ENCODE data around the gene KDELR3.

The KDELR3 gene

DNA sequence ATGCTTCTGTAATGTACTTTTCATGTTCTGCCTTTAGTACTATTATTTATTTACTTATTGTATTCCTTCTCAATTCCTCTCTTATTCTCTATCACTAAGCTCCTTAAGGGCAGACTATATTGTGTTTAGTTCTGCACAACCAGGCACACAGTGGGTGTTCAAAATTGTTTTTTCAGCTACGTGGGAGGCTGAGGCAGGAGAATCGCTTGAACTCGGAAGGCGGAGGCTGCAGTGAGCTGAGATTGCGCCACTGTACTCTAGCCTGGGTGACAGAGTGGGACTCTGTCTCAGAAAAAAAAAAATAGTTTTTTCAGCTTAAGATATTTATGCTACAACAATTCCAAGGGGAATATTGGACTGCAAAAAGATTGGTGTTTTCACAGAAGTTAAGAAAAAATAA lies 55.6 kb downstream of the KDELR3 start:
- no peak for FAIRE-seq

DNA sequence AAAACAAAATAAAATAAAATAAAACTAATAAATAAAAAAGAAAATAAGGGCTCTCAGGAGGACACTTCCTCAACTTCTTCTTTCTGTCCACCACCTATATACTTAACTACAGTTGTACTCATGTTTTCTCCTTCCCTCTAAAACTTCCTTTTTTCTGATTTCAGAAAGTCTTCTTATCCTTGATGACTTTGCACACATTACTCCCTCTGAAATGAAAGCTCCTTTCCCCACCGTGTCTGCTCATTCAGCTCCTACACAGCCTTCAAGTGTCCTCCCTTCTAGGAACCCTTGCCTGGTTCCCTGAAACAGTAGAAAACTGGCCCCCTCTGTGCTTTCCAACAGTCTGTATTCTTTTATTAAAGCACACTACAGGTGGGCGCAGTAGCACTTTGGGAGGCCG lies 56.5 kb downstream of the KDELR3 start:
- FAIRE-seq = no peak

DNA sequence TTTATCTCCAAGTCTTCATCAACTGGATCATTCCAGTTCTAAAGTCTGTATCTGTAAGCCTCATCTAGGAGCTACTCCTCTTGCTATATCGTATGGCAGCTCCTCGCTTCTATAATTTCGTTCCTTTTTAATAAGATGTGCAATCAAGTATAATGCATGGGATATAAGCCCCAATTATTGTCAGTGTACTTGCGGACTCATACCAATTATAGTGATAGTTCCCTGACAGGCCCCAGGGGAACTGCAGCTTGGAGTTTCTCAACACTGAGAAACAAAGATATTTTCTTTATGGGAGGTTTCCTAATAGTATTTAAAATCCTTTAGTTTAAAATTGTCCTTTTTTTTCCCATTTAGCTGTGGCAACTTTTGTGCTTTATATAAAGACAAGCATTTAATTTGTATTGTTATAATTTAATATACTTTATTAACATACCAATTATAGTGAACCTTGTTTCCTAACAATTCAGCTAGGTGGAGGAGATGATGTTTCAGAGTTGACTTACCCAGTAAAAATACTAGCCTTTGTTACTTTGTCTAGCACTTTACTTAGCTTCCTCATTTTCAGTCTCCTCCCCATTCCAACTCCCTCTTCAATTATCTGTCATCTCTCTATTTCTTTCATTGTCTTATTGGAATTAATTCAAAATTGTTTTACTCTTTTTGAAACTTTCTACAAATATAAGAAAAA lies 63.5 kb downstream of the KDELR3 start:
- FAIRE-seq = no peak
